ENCODE results near the gene EPN3. TPM values are rescaled to one million over a fixed set of nuclear protein-coding genes. Genes with fewer than 3 reads are reported as not detected.
A peak's percentile ranks its signal among the peaks of the same experiment; 100 is the strongest.

The EPN3 gene
- total and polyA plus RNA-seq, 11 donors, result 8.9 to 29.5 (median 12.6) TPM

- no peak for TF ChIP-seq POLR2A (IDR thresholded peaks at IDR 0.05)
- no peak for TF ChIP-seq CTCF (IDR thresholded peaks at IDR 0.05)
- no peaks in the 10 kb centered on the region for H3K9me3 ChIP-seq
- no peak overlapping the region for H3K4me3 ChIP-seq
- H3K4me1 ChIP-seq, result peaks cover 3 to 41% (median 20%) of the 10 kb centered on the region in 12 donors
- DNase-seq (no peak), ATAC-seq (no peak)
- H3K27ac ChIP-seq, result no peak overlapping the region
- intact Hi-C loops (cut with DNase I), result no loop called here
- no peaks in the 10 kb centered on the region for H3K36me3 ChIP-seq
- no peaks in the 10 kb centered on the region for H3K27me3 ChIP-seq
- 96 to 99% (median 96%) methylated on average over 9 to 24 of the region's 24 CpGs for WGBS, 4 donors
Measured at GRCh38 chr17:50590946-50591737, 58.6 kb downstream of the EPN3 start.

GRCh38 chr17:50593321-50593720, 60.8 kb downstream of the EPN3 start:
- 38 to 66% (median 48%) methylated on average over 6 to 10 of the region's 10 CpGs for WGBS, 4 donors
- Histone ChIP-seq H3K36me3 (no peaks in the 10 kb centered on the region), H3K27me3 (no peaks in the 10 kb centered on the region), H3K4me1 (peaks cover 3 to 32% (median 20%) of the 10 kb centered on the region in 12 donors), H3K4me3 (no peak overlapping the region), H3K27ac (peak overlapping the region in 1 of 12 donors; percentile 24), H3K9me3 (no peaks in the 10 kb centered on the region)
- intact Hi-C loops (cut with DNase I), result no loop called here
- peak; percentile 15 to 75 (median 46) for ATAC-seq
- TF ChIP-seq POLR2A (IDR thresholded peaks at IDR 0.05) (no peak), CTCF (IDR thresholded peaks at IDR 0.05) (no peak)
- peak in 4 of 5 donors; percentile 33 to 83 (median 52) for DNase-seq

Other genes with a start within 250 kb of the EPN3 start
- 10 to 100 TPM; 11.3 to 19.2 (median 13.9) TPM for gene XYLT2, start 186.6 kb upstream of the EPN3 start, total RNA-seq
- 1 to 10 TPM; 9.5 to 9.9 TPM for gene XYLT2, start 186.6 kb upstream of the EPN3 start, polyA plus RNA-seq
- 10 to 100 TPM; 52.9 to 91.6 (median 65.3) TPM for gene MRPL27, start 159.6 kb upstream of the EPN3 start, total RNA-seq
- 100 to 1,000 TPM; 190 to 243 TPM for gene MRPL27, start 159.6 kb upstream of the EPN3 start, polyA plus RNA-seq
- gene EME1, start 159.5 kb upstream of the EPN3 start, total RNA-seq, result 1 to 10 TPM in 1 of 9 donors, under 1 TPM in 2, not detected in 6; 0.70 to 3.4 (median 0.75) TPM
- gene EME1, start 159.5 kb upstream of the EPN3 start, polyA plus RNA-seq, result under 1 TPM; 0.22 to 0.72 TPM
- gene LRRC59, start 135.2 kb upstream of the EPN3 start, total RNA-seq, result 10 to 100 TPM; 19.6 to 50.9 (median 28.6) TPM
- gene LRRC59, start 135.2 kb upstream of the EPN3 start, polyA plus RNA-seq, result 100 to 1,000 TPM in 1 of 2 donors, 10 to 100 TPM in 1; 13.7 to 150 TPM
- gene ACSF2, start 106.5 kb upstream of the EPN3 start, total RNA-seq, result 10 to 100 TPM in 8 of 9 donors, 1 to 10 TPM in 1; 7.3 to 31.6 (median 17.4) TPM
- 10 to 100 TPM in 1 of 2 donors, 1 to 10 TPM in 1; 6.5 to 20.0 TPM for gene ACSF2, start 106.5 kb upstream of the EPN3 start, polyA plus RNA-seq
- gene CHAD, start 63.9 kb upstream of the EPN3 start, total RNA-seq, result under 1 TPM in 2 of 9 donors, not detected in 7; 0.15 to 0.27 TPM
- under 1 TPM in 1 of 2 donors, not detected in 1; 0.15 TPM for gene CHAD, start 63.9 kb upstream of the EPN3 start, polyA plus RNA-seq
- 10 to 100 TPM; 30.9 to 50.0 (median 42.8) TPM for gene RSAD1, start 53.9 kb upstream of the EPN3 start, total RNA-seq
- 10 to 100 TPM; 36.2 to 43.7 TPM for gene RSAD1, start 53.9 kb upstream of the EPN3 start, polyA plus RNA-seq
- gene MYCBPAP, start 24.3 kb upstream of the EPN3 start, total RNA-seq, result 1 to 10 TPM in 2 of 9 donors, under 1 TPM in 6, not detected in 1; 0.42 to 2.4 (median 0.83) TPM
- under 1 TPM; 0.29 to 0.46 TPM for gene MYCBPAP, start 24.3 kb upstream of the EPN3 start, polyA plus RNA-seq
- gene SPATA20, start 14.4 kb downstream of the EPN3 start, total RNA-seq, result 10 to 100 TPM; 21.6 to 83.0 (median 67.1) TPM
- gene SPATA20, start 14.4 kb downstream of the EPN3 start, polyA plus RNA-seq, result 10 to 100 TPM; 13.8 to 52.3 TPM
- under 1 TPM in 8 of 9 donors, not detected in 1; 0.02 to 0.48 (median 0.14) TPM for gene CACNA1G, start 28.0 kb downstream of the EPN3 start, total RNA-seq
- gene CACNA1G, start 28.0 kb downstream of the EPN3 start, polyA plus RNA-seq, result under 1 TPM; 0.04 to 0.11 TPM
- gene ABCC3, start 102.1 kb downstream of the EPN3 start, total RNA-seq, result 10 to 100 TPM in 1 of 9 donors, 1 to 10 TPM in 4, under 1 TPM in 3, not detected in 1; 0.20 to 21.6 (median 1.3) TPM
- gene ABCC3, start 102.1 kb downstream of the EPN3 start, polyA plus RNA-seq, result 1 to 10 TPM in 1 of 2 donors, under 1 TPM in 1; 0.50 to 1.4 TPM
- gene ANKRD40, start 175.2 kb downstream of the EPN3 start, total RNA-seq, result 10 to 100 TPM; 38.8 to 55.4 (median 47.2) TPM
- 10 to 100 TPM; 22.2 to 48.2 TPM for gene ANKRD40, start 175.2 kb downstream of the EPN3 start, polyA plus RNA-seq
- 10 to 100 TPM; 16.5 to 55.5 (median 52.1) TPM for gene LUC7L3, start 186.9 kb downstream of the EPN3 start, total RNA-seq
- 10 to 100 TPM; 33.4 to 89.0 TPM for gene LUC7L3, start 186.9 kb downstream of the EPN3 start, polyA plus RNA-seq
- not detected for gene ANKRD40CL, start 234.8 kb downstream of the EPN3 start, total RNA-seq
- not detected for gene ANKRD40CL, start 234.8 kb downstream of the EPN3 start, polyA plus RNA-seq

Data from heart left ventricle (tissue), 16 donors.